H1 (cell line): ENCODE measurements around the gene SSTR1. TPM values are rescaled to one million over a fixed set of nuclear protein-coding genes. Genes with fewer than 3 reads are reported as not detected.

ENCODE experiments used
- CBX5 ChIP-seq: fragments of 300-800, 300-1000 bp; sonication (generic); IDR thresholded peaks from 2 replicates; pipeline ENCODE4 v1.7.1; 2016; ENCODE audit warnings: antibody characterized with exemption, low read length, low read depth
- CHD2 ChIP-seq: IDR thresholded peaks from 2 replicates; pipeline ENCODE4 v1.6.1; 2012; ENCODE audit warnings: low read length, improper control_type of control experiment
- NANOG ChIP-seq: IDR thresholded peaks from 2 replicates; pipeline ENCODE4 v1.6.1; 2011; ENCODE audit warnings: low read length, low read depth, mild to moderate bottlenecking, inconsistent platforms; ENCODE audit not compliant: insufficient read depth, poor library complexity, severe bottlenecking
- polyA plus RNA-seq, 7 experiments: library from polyadenylated mRNA; depleted of rRNA in 3 of 7; stranded (reverse) in 5 of 7; unstranded in 2 of 7; fragments of >200 nt in 5 of 7; fragments of 200-250 nt in 2 of 7; gene quantifications; 1 replicate in 5 of 7; 2 replicates in 1 of 7; 4 replicates in 1 of 7; pipeline versions ENCODE4 v1.2.1 to v1.2.3, GENCODE V29; 2011 to 2013; ENCODE audit warnings: missing spikeins in 2 of 7, mixed read lengths in 2 of 7
- total RNA-seq: library from RNA; stranded (reverse); fragmentation: NEBNext Ultra II Directional; extraction: Animal tissue kit (Norgen Biotek cat#: 25700); gene quantifications from 2 replicates; pipeline ENCODE4 v1.2.1, GENCODE V29; 2021
- TF ChIP-seq, protein P1 (sequence below): fragments of 300-600 bp; sonication (generic); IDR thresholded peaks from 2 replicates; pipeline ENCODE4 v1.7.1; 2012; ENCODE audit warnings: low read length, moderate library complexity, mild to moderate bottlenecking, inconsistent platforms; ENCODE audit not compliant: insufficient replicate concordance
- TF ChIP-seq, protein P2 (sequence below): IDR thresholded peaks from 2 replicates; pipeline ENCODE4 v1.6.1; 2011; ENCODE audit warnings: low read depth, mild to moderate bottlenecking, low read length; ENCODE audit not compliant: insufficient read depth
- TF ChIP-seq, protein P3 (sequence below): IDR thresholded peaks from 2 replicates; pipeline ENCODE4 v1.6.1; 2012; ENCODE audit warnings: inconsistent platforms
- TF ChIP-seq, protein P4 (sequence below): IDR thresholded peaks from 2 replicates; pipeline ENCODE4 v1.6.1; 2012; ENCODE audit warnings: low read length, inconsistent platforms

SSTR1 gene
- total and polyA plus RNA-seq, 2 of the 8 experiments (the other 6 are each of a cell fraction or from before 2014, with no cell fraction given), result 0.82 to 0.93 TPM

DNA sequence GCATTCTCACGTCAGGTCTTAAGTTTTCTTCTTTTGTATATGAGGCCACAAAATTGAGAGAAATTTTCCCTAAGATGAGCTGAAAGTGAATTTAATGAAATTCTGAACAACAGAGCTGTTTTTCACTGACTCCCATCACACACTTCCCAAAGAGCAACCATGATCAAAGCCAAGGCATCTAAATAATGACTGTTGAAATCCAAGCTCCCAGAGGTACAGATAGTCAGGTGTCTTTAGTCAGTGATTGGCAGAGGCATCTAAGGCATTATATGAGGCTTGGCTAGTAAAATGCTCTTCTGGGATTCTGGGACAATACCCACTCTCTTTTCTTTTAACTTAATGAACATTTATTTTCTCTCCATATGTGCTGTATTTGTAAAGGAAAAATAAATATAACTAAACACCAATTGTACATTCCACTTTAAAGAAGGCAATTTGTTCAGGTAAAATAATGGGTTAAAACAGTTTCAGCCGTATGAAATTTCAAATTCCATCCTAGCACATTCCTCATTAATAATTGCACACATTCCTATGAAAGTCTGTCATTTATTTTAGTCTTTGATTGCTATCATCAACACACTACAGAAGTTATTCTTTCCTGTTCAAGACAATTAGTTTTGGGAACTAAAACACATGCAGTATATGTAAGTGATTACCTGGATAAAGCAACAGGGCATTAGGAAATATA lies 871 bp upstream of the SSTR1 start (continued):
- TF ChIP-seq, protein P1, sequence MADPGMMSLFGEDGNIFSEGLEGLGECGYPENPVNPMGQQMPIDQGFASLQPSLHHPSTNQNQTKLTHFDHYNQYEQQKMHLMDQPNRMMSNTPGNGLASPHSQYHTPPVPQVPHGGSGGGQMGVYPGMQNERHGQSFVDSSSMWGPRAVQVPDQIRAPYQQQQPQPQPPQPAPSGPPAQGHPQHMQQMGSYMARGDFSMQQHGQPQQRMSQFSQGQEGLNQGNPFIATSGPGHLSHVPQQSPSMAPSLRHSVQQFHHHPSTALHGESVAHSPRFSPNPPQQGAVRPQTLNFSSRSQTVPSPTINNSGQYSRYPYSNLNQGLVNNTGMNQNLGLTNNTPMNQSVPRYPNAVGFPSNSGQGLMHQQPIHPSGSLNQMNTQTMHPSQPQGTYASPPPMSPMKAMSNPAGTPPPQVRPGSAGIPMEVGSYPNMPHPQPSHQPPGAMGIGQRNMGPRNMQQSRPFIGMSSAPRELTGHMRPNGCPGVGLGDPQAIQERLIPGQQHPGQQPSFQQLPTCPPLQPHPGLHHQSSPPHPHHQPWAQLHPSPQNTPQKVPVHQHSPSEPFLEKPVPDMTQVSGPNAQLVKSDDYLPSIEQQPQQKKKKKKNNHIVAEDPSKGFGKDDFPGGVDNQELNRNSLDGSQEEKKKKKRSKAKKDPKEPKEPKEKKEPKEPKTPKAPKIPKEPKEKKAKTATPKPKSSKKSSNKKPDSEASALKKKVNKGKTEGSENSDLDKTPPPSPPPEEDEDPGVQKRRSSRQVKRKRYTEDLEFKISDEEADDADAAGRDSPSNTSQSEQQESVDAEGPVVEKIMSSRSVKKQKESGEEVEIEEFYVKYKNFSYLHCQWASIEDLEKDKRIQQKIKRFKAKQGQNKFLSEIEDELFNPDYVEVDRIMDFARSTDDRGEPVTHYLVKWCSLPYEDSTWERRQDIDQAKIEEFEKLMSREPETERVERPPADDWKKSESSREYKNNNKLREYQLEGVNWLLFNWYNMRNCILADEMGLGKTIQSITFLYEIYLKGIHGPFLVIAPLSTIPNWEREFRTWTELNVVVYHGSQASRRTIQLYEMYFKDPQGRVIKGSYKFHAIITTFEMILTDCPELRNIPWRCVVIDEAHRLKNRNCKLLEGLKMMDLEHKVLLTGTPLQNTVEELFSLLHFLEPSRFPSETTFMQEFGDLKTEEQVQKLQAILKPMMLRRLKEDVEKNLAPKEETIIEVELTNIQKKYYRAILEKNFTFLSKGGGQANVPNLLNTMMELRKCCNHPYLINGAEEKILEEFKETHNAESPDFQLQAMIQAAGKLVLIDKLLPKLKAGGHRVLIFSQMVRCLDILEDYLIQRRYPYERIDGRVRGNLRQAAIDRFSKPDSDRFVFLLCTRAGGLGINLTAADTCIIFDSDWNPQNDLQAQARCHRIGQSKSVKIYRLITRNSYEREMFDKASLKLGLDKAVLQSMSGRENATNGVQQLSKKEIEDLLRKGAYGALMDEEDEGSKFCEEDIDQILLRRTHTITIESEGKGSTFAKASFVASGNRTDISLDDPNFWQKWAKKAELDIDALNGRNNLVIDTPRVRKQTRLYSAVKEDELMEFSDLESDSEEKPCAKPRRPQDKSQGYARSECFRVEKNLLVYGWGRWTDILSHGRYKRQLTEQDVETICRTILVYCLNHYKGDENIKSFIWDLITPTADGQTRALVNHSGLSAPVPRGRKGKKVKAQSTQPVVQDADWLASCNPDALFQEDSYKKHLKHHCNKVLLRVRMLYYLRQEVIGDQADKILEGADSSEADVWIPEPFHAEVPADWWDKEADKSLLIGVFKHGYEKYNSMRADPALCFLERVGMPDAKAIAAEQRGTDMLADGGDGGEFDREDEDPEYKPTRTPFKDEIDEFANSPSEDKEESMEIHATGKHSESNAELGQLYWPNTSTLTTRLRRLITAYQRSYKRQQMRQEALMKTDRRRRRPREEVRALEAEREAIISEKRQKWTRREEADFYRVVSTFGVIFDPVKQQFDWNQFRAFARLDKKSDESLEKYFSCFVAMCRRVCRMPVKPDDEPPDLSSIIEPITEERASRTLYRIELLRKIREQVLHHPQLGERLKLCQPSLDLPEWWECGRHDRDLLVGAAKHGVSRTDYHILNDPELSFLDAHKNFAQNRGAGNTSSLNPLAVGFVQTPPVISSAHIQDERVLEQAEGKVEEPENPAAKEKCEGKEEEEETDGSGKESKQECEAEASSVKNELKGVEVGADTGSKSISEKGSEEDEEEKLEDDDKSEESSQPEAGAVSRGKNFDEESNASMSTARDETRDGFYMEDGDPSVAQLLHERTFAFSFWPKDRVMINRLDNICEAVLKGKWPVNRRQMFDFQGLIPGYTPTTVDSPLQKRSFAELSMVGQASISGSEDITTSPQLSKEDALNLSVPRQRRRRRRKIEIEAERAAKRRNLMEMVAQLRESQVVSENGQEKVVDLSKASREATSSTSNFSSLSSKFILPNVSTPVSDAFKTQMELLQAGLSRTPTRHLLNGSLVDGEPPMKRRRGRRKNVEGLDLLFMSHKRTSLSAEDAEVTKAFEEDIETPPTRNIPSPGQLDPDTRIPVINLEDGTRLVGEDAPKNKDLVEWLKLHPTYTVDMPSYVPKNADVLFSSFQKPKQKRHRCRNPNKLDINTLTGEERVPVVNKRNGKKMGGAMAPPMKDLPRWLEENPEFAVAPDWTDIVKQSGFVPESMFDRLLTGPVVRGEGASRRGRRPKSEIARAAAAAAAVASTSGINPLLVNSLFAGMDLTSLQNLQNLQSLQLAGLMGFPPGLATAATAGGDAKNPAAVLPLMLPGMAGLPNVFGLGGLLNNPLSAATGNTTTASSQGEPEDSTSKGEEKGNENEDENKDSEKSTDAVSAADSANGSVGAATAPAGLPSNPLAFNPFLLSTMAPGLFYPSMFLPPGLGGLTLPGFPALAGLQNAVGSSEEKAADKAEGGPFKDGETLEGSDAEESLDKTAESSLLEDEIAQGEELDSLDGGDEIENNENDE, result no peak
- TF ChIP-seq, protein P2, sequence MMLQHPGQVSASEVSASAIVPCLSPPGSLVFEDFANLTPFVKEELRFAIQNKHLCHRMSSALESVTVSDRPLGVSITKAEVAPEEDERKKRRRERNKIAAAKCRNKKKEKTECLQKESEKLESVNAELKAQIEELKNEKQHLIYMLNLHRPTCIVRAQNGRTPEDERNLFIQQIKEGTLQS, result no peak
- TF ChIP-seq CHD2, result no peak
- no peak for TF ChIP-seq NANOG
- TF ChIP-seq, protein P3, sequence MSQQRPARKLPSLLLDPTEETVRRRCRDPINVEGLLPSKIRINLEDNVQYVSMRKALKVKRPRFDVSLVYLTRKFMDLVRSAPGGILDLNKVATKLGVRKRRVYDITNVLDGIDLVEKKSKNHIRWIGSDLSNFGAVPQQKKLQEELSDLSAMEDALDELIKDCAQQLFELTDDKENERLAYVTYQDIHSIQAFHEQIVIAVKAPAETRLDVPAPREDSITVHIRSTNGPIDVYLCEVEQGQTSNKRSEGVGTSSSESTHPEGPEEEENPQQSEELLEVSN, result no peak
- TF ChIP-seq, protein P4, sequence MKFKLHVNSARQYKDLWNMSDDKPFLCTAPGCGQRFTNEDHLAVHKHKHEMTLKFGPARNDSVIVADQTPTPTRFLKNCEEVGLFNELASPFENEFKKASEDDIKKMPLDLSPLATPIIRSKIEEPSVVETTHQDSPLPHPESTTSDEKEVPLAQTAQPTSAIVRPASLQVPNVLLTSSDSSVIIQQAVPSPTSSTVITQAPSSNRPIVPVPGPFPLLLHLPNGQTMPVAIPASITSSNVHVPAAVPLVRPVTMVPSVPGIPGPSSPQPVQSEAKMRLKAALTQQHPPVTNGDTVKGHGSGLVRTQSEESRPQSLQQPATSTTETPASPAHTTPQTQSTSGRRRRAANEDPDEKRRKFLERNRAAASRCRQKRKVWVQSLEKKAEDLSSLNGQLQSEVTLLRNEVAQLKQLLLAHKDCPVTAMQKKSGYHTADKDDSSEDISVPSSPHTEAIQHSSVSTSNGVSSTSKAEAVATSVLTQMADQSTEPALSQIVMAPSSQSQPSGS, result no peak
- no peak for TF ChIP-seq CBX5
